ENCODE measurements around the gene ZC3H4. TPM values are rescaled to one million over a fixed set of nuclear protein-coding genes. Genes with fewer than 3 reads are reported as not detected.

ZC3H4 gene
- total RNA-seq, 1 experiment from 2014 or later, result 51.9 TPM

GRCh38 chr19:47113850-47114651 lies 475 bp upstream of the ZC3H4 start:
- CTCF ChIA-PET, result interaction anchor here (0.6 to 1.4 kb wide), 5 partner anchors 12 to 130 kb away, joined by 3 to 7 read pairs (median 3); partner anchors contain the start of gene SAE1
- peak overlapping the region; percentile 35; the same call in 1 of the 2 replicates for H2AFZ ChIP-seq
- peaks cover 36% of the 10 kb centered on the region for H3K79me2 ChIP-seq (ENCODE audit: low read depth)
- peaks cover 26% of the 10 kb centered on the region for H3K4me1 ChIP-seq (replicated peaks; ENCODE audit: insufficient read depth)
- TSS peak; percentile 78 for BruUV-seq (replicated peaks)
- no peaks in the 10 kb centered on the region for H4K20me1 ChIP-seq (ENCODE audit: insufficient read depth)
- intact Hi-C loops (cut with micrococcal nuclease; ENCODE audit: unreplicated experiment), result loop anchor here (1.0 kb wide), 2 partner anchors 8 to 18 kb away; no protein-coding TSS in a partner anchor
- peaks cover 15% of the 10 kb centered on the region for H3K36me3 ChIP-seq (ENCODE audit: low read depth)
- POLR2A ChIA-PET (ENCODE audit: unreplicated experiment), result interaction anchor here (0.5 to 0.8 kb wide), 7 partner anchors 15 to 425 kb away, joined by 3 to 33 read pairs (median 4); no protein-coding TSS in a partner anchor
- no peaks in the 10 kb centered on the region for H3K9me2 ChIP-seq (ENCODE audit: insufficient read depth)
- peaks cover 31% of the 10 kb centered on the region for H3F3A ChIP-seq (ENCODE audit: insufficient read depth, low read depth)
- H3K27ac ChIP-seq, result peak overlapping the region; percentile 98
- H3K27me3 ChIP-seq (ENCODE audit: insufficient read depth, low read depth), result no peaks in the 10 kb centered on the region
- TF ChIP-seq CTCF (conservative IDR thresholded peaks at IDR 0.05) (no peak), EZH2 (IDR thresholded peaks at IDR 0.05; ENCODE audit: low read depth) (no peak)
- no peaks in the 10 kb centered on the region for H3K9me3 ChIP-seq (ENCODE audit: insufficient read depth, low read depth)
- H3K4me3 ChIP-seq, result peak overlapping the region; percentile 71
- peak overlapping the region; percentile 77 for H3K4me2 ChIP-seq
- DNase-seq, result no peak

GRCh38 chr19:47112166-47112996 lies 1.2 kb downstream of the ZC3H4 start:
- Histone ChIP-seq H3K9me3 (ENCODE audit: insufficient read depth, low read depth) (no peaks in the 10 kb centered on the region), H3K4me2 (peak overlapping the region; percentile 86), H3K36me3 (ENCODE audit: low read depth) (peaks cover 15% of the 10 kb centered on the region), H3F3A (ENCODE audit: insufficient read depth, low read depth) (peaks cover 47% of the 10 kb centered on the region), H3K79me2 (ENCODE audit: low read depth) (peaks cover 51% of the 10 kb centered on the region), H2AFZ (peak overlapping the region; percentile 73), H3K9me2 (ENCODE audit: insufficient read depth) (no peaks in the 10 kb centered on the region), H3K4me3 (peak overlapping the region; percentile 71), H3K4me1 (replicated peaks; ENCODE audit: insufficient read depth) (peaks cover 40% of the 10 kb centered on the region), H4K20me1 (ENCODE audit: insufficient read depth) (no peaks in the 10 kb centered on the region), H3K27me3 (ENCODE audit: insufficient read depth, low read depth) (no peaks in the 10 kb centered on the region), H3K27ac (peak overlapping the region; percentile 98)
- intact Hi-C loops (cut with micrococcal nuclease; ENCODE audit: unreplicated experiment), result no loop called here
- no TSS peak for BruUV-seq (replicated peaks)
- POLR2A ChIA-PET (ENCODE audit: unreplicated experiment), result interaction anchor here (0.5 to 1.0 kb wide), 10 partner anchors 10 to 1456 kb away, joined by 3 to 10 read pairs (median 6); no protein-coding TSS in a partner anchor
- TF ChIP-seq CTCF (conservative IDR thresholded peaks at IDR 0.05) (no peak; the same call in 1 of the 2 replicates), EZH2 (IDR thresholded peaks at IDR 0.05; ENCODE audit: low read depth) (no peak)
- DNase-seq, result peak; percentile 72 to 86
- CTCF ChIA-PET, result interaction anchor here (1.3 to 1.4 kb wide), 2 partner anchors 19 to 33 kb away, joined by 3 to 7 read pairs; partner anchors contain the start of gene SAE1

DNA sequence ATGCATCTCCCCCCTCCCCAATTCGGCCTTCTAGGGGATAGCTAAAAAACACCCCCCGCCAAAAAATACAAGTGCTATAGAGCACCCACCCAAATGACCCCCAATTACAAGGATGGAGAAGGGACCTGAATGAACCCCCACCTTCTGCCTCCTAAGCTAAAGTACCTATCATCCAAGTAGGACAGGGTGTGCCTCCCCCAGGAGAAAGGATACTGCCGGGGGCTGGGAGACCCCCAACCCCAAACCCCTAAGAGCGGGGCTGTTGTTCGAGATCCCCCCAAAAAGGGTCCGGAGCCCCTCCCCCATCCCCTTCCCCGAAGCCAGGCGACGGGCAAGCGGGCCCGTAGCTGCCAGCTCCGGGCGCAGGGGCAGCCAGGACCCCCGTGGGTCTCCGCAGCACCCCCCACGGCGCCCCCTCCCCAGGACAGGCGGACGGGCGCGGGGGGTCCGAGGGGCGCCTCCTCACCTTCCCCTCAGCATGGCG lies 1.9 kb downstream of the ZC3H4 start:
- no TSS peak for BruUV-seq (replicated peaks)
- DNase-seq, result no peak
- no peaks in the 10 kb centered on the region for H3K9me3 ChIP-seq (ENCODE audit: insufficient read depth, low read depth)
- H3K4me2 ChIP-seq, result peak overlapping the region; percentile 86
- peaks cover 46% of the 10 kb centered on the region for H3K4me1 ChIP-seq (replicated peaks; ENCODE audit: insufficient read depth)
- peaks cover 55% of the 10 kb centered on the region for H3K79me2 ChIP-seq (ENCODE audit: low read depth)
- no peaks in the 10 kb centered on the region for H3K27me3 ChIP-seq (ENCODE audit: insufficient read depth, low read depth)
- H3F3A ChIP-seq (ENCODE audit: insufficient read depth, low read depth), result peaks cover 52% of the 10 kb centered on the region
- peaks cover 15% of the 10 kb centered on the region for H3K36me3 ChIP-seq (ENCODE audit: low read depth)
- no peak for TF ChIP-seq CTCF (conservative IDR thresholded peaks at IDR 0.05)
- TF ChIP-seq EZH2 (IDR thresholded peaks at IDR 0.05; ENCODE audit: low read depth), result no peak
- 0 out of 2 replicates have a peak, but pooled peaks cover 4% of the 10 kb centered on the region for H4K20me1 ChIP-seq (ENCODE audit: insufficient read depth)
- CTCF ChIA-PET, result no interaction called here
- H2AFZ ChIP-seq, result peak overlapping the region; percentile 73
- peak overlapping the region; percentile 98 for H3K27ac ChIP-seq
- H3K4me3 ChIP-seq, result peak overlapping the region; percentile 71
- intact Hi-C loops (cut with micrococcal nuclease; ENCODE audit: unreplicated experiment), result no loop called here
- POLR2A ChIA-PET (ENCODE audit: unreplicated experiment), result interaction anchor here (0.6 kb wide), 1 partner anchor 16 kb away, joined by 4 read pairs; no protein-coding TSS in a partner anchor
- no peaks in the 10 kb centered on the region for H3K9me2 ChIP-seq (ENCODE audit: insufficient read depth)

Data from PC-9 (cell line).